Measurements from ENCODE around the gene PLA2G4D. TPM values are rescaled to one million over a fixed set of nuclear protein-coding genes. Genes with fewer than 3 reads are reported as not detected.

PLA2G4D gene
- total RNA-seq, 1 experiment from 2014 or later: 0.34 TPM

GRCh38 chr15:42060797-42061196 lies 33.6 kb downstream of the PLA2G4D start:
- Histone ChIP-seq H3K9me2 (ENCODE audit: insufficient read depth) (no peaks in the 10 kb centered on the region), H3K36me3 (ENCODE audit: control insufficient read depth in 1 of 2, insufficient read depth in 2 of 2, low read length in 2 of 2) (no peaks in the 10 kb centered on the region), H3K79me2 (ENCODE audit: insufficient read depth, low read length) (no peaks in the 10 kb centered on the region), H3K9ac (ENCODE audit: low read length) (no peak overlapping the region), H2AFZ (ENCODE audit: low read depth, low read length, poor library complexity, severe bottlenecking) (no peak overlapping the region), H3K27me3 (ENCODE audit: insufficient read depth, low read length) (no peaks in the 10 kb centered on the region), H3K9me3 (ENCODE audit: control insufficient read depth in 1 of 2, insufficient read depth in 1 of 2, low read depth in 1 of 2, low read length in 2 of 2) (no peaks in the 10 kb centered on the region), H3K4me3 (replicated peaks in 1 of 2; ENCODE audit: low read depth in 1 of 2, low read length in 2 of 2) (no peak overlapping the region), H3K27ac (ENCODE audit: low read depth, low read length) (no peak overlapping the region), H4K20me1 (ENCODE audit: insufficient read depth) (no peaks in the 10 kb centered on the region), H3K4me1 (ENCODE audit: control insufficient read depth in 1 of 2, insufficient read depth in 2 of 2, low read length in 2 of 2) (peaks cover 8 to 26% of the 10 kb centered on the region in 2 experiments), H3K4me2 (ENCODE audit: low read length) (no peak overlapping the region)
- ChIA-PET POLR2A (no interaction called here), RAD21 (ENCODE audit: low non-redundant PET in 1 of 2, low total read pairs in 2 of 2, uncharacterized antibody in 2 of 2, unreplicated experiment in 2 of 2) (no interaction called here), CTCF (no interaction called here)
- intact Hi-C loops (cut with micrococcal nuclease): no loop called here
- TF ChIP-seq ATF3 (IDR thresholded peaks at IDR 0.05): no peak
- ATAC-seq (no peak), DNase-seq (ENCODE audit: low read depth, low spot score) (no peak)
- no TSS peak for BruUV-seq (replicated peaks)

GRCh38 chr15:42060477-42060763 lies 33.9 kb downstream of the PLA2G4D start:
- Histone ChIP-seq H2AFZ (ENCODE audit: low read depth, low read length, poor library complexity, severe bottlenecking) (no peak overlapping the region), H3K4me1 (ENCODE audit: control insufficient read depth in 1 of 2, insufficient read depth in 2 of 2, low read length in 2 of 2) (peaks cover 8 to 26% of the 10 kb centered on the region in 2 experiments), H4K20me1 (ENCODE audit: insufficient read depth) (no peaks in the 10 kb centered on the region), H3K36me3 (ENCODE audit: control insufficient read depth in 1 of 2, insufficient read depth in 2 of 2, low read length in 2 of 2) (no peaks in the 10 kb centered on the region), H3K79me2 (ENCODE audit: insufficient read depth, low read length) (no peaks in the 10 kb centered on the region), H3K9me3 (ENCODE audit: control insufficient read depth in 1 of 2, insufficient read depth in 1 of 2, low read depth in 1 of 2, low read length in 2 of 2) (no peaks in the 10 kb centered on the region), H3K27ac (ENCODE audit: low read depth, low read length) (no peak overlapping the region), H3K4me2 (ENCODE audit: low read length) (no peak overlapping the region), H3K9ac (ENCODE audit: low read length) (no peak overlapping the region), H3K27me3 (ENCODE audit: insufficient read depth, low read length) (no peaks in the 10 kb centered on the region), H3K9me2 (ENCODE audit: insufficient read depth) (no peaks in the 10 kb centered on the region), H3K4me3 (replicated peaks in 1 of 2; ENCODE audit: low read depth in 1 of 2, low read length in 2 of 2) (no peak overlapping the region)
- intact Hi-C loops (cut with micrococcal nuclease): no loop called here
- DNase-seq (ENCODE audit: low read depth, low spot score): no peak
- ChIA-PET CTCF (no interaction called here), POLR2A (no interaction called here), RAD21 (ENCODE audit: low non-redundant PET in 1 of 2, low total read pairs in 2 of 2, uncharacterized antibody in 2 of 2, unreplicated experiment in 2 of 2) (no interaction called here)
- no TSS peak for BruUV-seq (replicated peaks)
- no peak for ATAC-seq
- TF ChIP-seq MAX (IDR thresholded peaks at IDR 0.05) (no peak), YY1 (IDR thresholded peaks at IDR 0.05; ENCODE audit: extremely low read depth, insufficient replicate concordance, low read depth, low read length) (no peak), REST (IDR thresholded peaks at IDR 0.05; ENCODE audit: low read depth) (no peak), ATF3 (IDR thresholded peaks at IDR 0.05) (no peak), SRF (IDR thresholded peaks at IDR 0.05; ENCODE audit: low read depth) (no peak), POLR2AphosphoS5 (IDR thresholded peaks at IDR 0.05; ENCODE audit: low read depth, low read length) (no peak), JUND (IDR thresholded peaks at IDR 0.05) (no peak), ZFX (IDR thresholded peaks at IDR 0.05) (no peak), EGR1 (IDR thresholded peaks at IDR 0.05; ENCODE audit: low read depth) (no peak), CTCF (IDR thresholded peaks at IDR 0.05 in 2 of 3, conservative IDR thresholded peaks at IDR 0.05 in 1 of 3; ENCODE audit: borderline replicate concordance in 1 of 3, insufficient read depth in 1 of 3, low read depth in 2 of 3, low read length in 2 of 3) (no peak), POLR2A (IDR thresholded peaks at IDR 0.05; ENCODE audit: borderline replicate concordance, extremely low read depth, insufficient read depth, insufficient read length) (no peak), EZH2 (IDR thresholded peaks at IDR 0.05) (no peak), SP1 (IDR thresholded peaks at IDR 0.05; ENCODE audit: low read depth) (no peak), SIN3A (IDR thresholded peaks at IDR 0.05; ENCODE audit: low read depth) (no peak), RAD21 (IDR thresholded peaks at IDR 0.05; ENCODE audit: low read depth) (no peak), FOSL1 (IDR thresholded peaks at IDR 0.05; ENCODE audit: low read depth) (no peak), CBX3 (IDR thresholded peaks at IDR 0.05; ENCODE audit: low read depth) (no peak), ZNF274 (IDR thresholded peaks at IDR 0.05; ENCODE audit: low read depth, low read length) (no peak)
